ENCODE results near the gene AGPAT3.

The AGPAT3 gene

DNA sequence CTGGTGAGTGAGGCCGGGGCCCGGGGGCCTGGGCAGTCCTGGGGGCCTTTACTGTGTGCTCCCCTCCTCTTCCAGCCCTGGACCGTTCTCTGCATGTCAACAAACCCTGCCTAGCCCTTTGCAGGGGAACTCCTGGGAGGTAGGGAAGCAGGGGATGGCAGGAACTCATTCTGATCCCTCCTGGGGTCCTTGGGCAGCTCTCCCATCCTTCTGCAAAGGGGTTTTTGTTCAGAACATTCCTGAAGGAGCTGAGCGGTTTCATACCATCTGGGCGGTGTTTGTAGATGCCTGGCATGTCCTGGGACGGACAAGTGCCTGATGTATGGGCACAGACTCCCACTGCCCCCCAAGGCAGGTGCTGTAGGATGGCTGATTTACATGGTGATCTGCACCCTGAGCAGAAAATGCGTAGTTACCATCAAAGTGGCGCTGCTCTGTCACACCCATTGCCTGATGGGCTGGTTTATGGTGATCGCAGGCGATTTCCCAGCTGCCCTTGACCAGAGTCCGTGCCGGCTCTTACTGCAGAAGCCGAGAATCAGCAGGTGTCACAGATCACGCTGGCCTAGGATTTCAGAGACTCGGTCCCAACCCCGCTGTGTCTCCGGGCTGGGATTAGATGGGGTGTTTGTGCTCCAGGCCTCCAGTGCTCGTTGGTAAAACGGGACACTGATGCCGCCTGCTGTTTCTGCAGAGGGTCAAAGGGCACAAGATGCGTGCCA lies 75.5 kb downstream of the AGPAT3 start:
- Histone ChIP-seq H3K9ac (ENCODE audit: low read depth, low read length) (no peak overlapping the region), H3K4me1 (ENCODE audit: control insufficient read depth, insufficient read depth, low read length) (no peaks in the 10 kb centered on the region), H3K27me3 (ENCODE audit: control insufficient read depth, insufficient read depth, low read length) (no peaks in the 10 kb centered on the region), H3K36me3 (ENCODE audit: control insufficient read depth, insufficient read depth, low read length) (peaks cover 2% of the 10 kb centered on the region), H3K9me3 (ENCODE audit: control insufficient read depth, insufficient read depth, low read length) (no peaks in the 10 kb centered on the region), H3K4me3 (ENCODE audit: low read depth, low read length) (no peak overlapping the region)

DNA sequence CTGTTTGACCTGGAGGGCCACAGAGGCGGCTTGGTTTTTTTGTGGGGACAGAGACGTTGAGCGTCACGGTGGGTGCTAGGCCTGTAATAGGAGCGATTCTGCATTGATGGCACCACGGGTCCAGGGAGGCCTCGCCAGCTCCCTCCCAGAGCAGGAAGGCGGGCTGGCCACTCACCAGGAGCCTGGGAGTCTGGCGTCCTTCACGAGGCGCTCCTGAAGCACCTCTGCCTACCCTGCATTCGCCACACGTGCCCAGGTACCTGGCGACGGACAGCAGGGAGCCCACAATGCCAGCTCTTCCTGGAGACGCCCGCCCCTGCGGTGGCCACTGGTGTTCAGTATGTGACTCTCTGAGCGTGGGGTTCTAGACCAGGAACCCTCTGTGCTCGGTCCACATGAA lies 77.2 kb downstream of the AGPAT3 start:
- H3K36me3 ChIP-seq (ENCODE audit: control insufficient read depth, insufficient read depth, low read length): peaks cover 2% of the 10 kb centered on the region
- H3K4me1 ChIP-seq (ENCODE audit: control insufficient read depth, insufficient read depth, low read length): no peaks in the 10 kb centered on the region
- no peak overlapping the region for H3K4me3 ChIP-seq (ENCODE audit: low read depth, low read length)
- H3K9ac ChIP-seq (ENCODE audit: low read depth, low read length): no peak overlapping the region
- H3K9me3 ChIP-seq (ENCODE audit: control insufficient read depth, insufficient read depth, low read length): no peaks in the 10 kb centered on the region
- no peaks in the 10 kb centered on the region for H3K27me3 ChIP-seq (ENCODE audit: control insufficient read depth, insufficient read depth, low read length)

DNA sequence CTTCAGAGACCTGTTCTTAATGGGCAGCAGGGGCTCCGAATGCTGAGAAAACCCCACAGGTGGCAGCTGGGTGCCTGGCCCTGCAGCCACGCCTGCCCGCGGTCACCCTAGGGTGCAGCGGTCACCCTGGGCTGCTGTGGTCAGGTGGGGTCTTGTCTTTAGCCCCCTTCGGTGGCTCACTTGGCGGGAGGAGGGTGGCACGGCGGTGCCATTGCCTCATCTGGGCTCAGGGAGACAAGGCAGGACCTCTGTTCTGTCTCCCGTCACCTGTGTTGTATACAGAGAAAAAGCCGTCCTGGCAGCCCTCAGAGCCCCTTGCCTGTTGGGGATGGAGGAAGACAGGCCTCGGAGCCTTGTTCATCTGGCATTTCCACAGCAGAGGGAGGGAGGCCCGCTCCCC lies 77.6 kb downstream of the AGPAT3 start:
- no peaks in the 10 kb centered on the region for H3K9me3 ChIP-seq (ENCODE audit: control insufficient read depth, insufficient read depth, low read length)
- H3K4me1 ChIP-seq (ENCODE audit: control insufficient read depth, insufficient read depth, low read length): no peaks in the 10 kb centered on the region
- no peaks in the 10 kb centered on the region for H3K27me3 ChIP-seq (ENCODE audit: control insufficient read depth, insufficient read depth, low read length)
- peaks cover 2% of the 10 kb centered on the region for H3K36me3 ChIP-seq (ENCODE audit: control insufficient read depth, insufficient read depth, low read length)
- no peak overlapping the region for H3K4me3 ChIP-seq (ENCODE audit: low read depth, low read length)
- no peak overlapping the region for H3K9ac ChIP-seq (ENCODE audit: low read depth, low read length)

DNA sequence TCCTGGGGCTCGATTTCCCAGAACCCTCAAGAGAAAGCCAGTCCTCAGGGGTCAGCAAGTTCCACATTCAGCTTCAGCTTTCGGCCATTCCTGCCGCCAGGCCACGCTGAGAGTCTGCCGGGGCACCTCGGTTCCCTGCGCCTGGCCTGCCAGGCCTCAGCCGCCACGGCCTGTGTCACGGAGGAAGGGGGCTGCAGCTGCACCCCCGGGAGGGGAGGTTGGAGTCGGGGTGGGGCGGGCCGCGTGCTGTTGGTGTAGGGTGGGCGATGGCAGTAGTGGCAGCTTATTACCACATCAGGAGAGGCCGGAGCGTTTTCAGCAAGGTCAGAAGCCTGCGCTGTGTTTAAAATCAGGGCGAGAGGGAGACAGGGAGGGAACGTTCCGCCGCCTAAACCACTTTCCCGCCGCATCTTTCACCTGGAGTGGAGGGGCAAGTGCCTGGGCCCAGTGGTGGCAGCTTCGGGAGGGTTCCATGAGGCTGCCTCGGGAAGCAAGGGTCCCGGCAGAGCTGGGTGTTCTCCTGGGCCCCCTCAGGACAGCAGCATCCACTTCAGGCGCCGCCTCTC lies 78.6 kb downstream of the AGPAT3 start:
- H3K27me3 ChIP-seq (ENCODE audit: control insufficient read depth, insufficient read depth, low read length): no peaks in the 10 kb centered on the region
- no peaks in the 10 kb centered on the region for H3K4me1 ChIP-seq (ENCODE audit: control insufficient read depth, insufficient read depth, low read length)
- H3K9me3 ChIP-seq (ENCODE audit: control insufficient read depth, insufficient read depth, low read length): no peaks in the 10 kb centered on the region
- peaks cover 2% of the 10 kb centered on the region for H3K36me3 ChIP-seq (ENCODE audit: control insufficient read depth, insufficient read depth, low read length)
- H3K9ac ChIP-seq (ENCODE audit: low read depth, low read length): no peak overlapping the region
- H3K4me3 ChIP-seq (ENCODE audit: low read depth, low read length): no peak overlapping the region

DNA sequence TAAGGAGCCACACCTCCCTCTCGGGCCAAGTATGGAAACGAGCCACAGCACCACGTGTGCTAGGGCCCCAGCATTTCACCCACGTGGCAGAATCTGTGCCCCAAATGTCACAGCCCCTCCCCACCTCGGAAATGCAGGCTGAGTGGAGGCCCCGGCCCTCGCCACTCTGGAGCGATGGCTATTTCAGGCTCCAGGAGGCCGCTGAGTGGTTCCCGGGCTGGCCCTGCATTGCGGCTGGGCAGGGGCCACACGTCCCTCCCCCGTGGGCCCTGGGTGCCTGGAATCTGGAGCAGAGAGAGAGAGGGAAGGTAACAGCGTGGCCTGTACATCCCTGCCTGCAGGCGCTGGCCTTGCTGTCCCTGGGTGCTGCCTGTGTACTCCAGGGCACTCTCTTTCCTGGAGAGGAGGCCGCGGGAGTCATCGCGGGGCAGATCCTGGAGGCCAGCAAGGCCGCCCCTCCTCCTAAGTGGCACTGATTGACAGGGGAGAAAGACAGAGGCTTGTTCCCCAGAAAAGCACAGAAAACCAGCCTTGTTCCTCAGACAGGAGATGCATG lies 79.1 kb downstream of the AGPAT3 start:
- H3K27me3 ChIP-seq (ENCODE audit: control insufficient read depth, insufficient read depth, low read length): no peaks in the 10 kb centered on the region
- H3K9me3 ChIP-seq (ENCODE audit: control insufficient read depth, insufficient read depth, low read length): no peaks in the 10 kb centered on the region
- no peaks in the 10 kb centered on the region for H3K4me1 ChIP-seq (ENCODE audit: control insufficient read depth, insufficient read depth, low read length)
- H3K9ac ChIP-seq (ENCODE audit: low read depth, low read length): no peak overlapping the region
- no peak overlapping the region for H3K4me3 ChIP-seq (ENCODE audit: low read depth, low read length)
- peaks cover 2% of the 10 kb centered on the region for H3K36me3 ChIP-seq (ENCODE audit: control insufficient read depth, insufficient read depth, low read length)

DNA sequence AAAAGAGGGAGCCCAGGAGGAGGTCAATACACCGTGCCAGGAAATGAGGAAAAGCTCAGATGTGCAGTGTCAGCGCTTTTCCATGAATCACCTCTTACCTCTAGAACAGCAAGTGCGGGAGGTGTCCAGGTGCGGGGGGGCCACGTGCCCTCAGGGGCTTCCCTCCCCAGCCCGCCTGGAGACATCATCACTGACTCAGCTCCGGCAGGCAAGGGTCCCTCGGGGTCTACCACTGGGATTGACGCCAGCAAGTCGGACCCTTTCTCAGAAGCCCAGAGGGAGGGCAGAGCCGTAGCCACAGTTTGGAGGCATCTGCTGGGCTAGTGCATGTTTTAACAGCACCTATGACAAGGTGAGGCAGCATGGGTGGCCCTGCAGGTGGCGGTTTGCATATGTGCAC lies 79.7 kb downstream of the AGPAT3 start:
- no peaks in the 10 kb centered on the region for H3K9me3 ChIP-seq (ENCODE audit: control insufficient read depth, insufficient read depth, low read length)
- no peak overlapping the region for H3K9ac ChIP-seq (ENCODE audit: low read depth, low read length)
- H3K4me3 ChIP-seq (ENCODE audit: low read depth, low read length): no peak overlapping the region
- no peaks in the 10 kb centered on the region for H3K27me3 ChIP-seq (ENCODE audit: control insufficient read depth, insufficient read depth, low read length)
- H3K36me3 ChIP-seq (ENCODE audit: control insufficient read depth, insufficient read depth, low read length): no peaks in the 10 kb centered on the region
- H3K4me1 ChIP-seq (ENCODE audit: control insufficient read depth, insufficient read depth, low read length): no peaks in the 10 kb centered on the region

DNA sequence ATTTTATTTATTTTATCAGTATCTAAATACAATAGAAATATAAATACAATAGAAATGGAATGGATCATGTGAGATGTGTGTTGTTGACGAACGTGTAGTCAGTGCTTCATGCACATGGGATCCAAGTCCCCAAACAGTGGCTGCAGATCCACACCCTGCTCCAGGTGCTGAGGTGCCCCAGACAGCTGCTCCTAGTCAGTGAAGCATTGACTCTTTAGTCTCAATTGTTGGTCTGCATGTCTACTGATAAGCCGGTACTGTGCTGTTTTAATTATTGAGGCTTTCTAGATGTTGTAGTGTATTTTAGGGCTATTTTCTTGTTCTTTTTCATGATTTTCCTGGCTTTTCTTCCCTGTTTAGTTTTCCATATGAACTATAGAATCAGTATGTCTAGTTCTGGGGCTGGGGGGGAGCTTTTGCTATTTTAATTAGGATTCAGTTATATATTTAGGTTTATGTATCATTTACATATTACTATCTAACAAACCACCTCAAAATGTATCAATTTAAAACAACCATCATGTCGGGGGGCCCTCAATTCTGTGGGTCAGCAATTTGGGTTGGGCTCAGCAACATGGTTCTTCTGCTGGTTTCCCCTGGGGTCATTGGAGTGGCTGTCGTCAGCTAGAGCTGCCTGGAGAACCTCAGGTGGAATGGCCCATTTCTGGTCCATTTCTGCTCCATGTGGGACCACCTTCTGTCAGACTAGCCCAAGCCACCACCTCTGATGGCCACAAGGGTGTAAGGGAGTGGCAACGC lies 83.9 kb downstream of the AGPAT3 start:
- H3K4me1 ChIP-seq (ENCODE audit: control insufficient read depth, insufficient read depth, low read length): no peaks in the 10 kb centered on the region
- no peaks in the 10 kb centered on the region for H3K27me3 ChIP-seq (ENCODE audit: control insufficient read depth, insufficient read depth, low read length)
- no peak overlapping the region for H3K4me3 ChIP-seq (ENCODE audit: low read depth, low read length)

DNA sequence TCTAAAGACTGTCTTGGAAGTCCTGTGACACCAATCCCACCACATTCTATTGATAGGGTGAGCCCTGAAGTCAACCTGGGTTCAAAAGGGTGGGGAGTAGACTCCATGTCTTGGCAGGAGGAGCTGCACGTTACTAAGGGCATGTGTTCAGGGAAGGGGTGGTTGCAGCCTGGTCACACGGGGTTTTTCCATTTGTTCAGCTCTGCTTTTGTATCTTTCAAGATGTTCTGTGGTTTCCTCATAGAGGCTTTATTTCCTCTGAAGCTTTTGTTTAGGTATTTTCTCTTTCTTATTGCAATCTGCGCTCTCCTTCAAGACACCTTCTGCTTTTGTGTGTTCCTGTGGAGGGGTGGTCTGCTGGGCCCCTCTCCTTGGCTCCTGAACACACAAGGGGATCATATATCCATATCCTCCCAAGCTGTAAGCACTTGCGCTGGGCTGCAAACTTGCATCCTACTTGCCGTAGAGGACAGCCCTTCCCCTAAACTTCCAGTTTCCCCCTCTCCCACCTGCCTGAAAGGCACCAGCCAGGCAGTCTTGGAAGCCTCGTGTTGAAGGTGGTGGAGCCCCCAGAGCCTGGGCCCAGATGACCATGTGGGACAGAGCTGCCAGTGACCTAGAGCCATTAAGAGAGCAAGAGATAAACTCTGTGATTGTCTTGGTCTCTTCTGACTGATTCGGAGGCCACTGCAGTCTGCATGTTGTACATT lies 84.6 kb downstream of the AGPAT3 start:
- Histone ChIP-seq H3K9me3 (ENCODE audit: control insufficient read depth, insufficient read depth, low read length) (no peaks in the 10 kb centered on the region), H3K4me3 (ENCODE audit: low read depth, low read length) (no peak overlapping the region), H3K27me3 (ENCODE audit: control insufficient read depth, insufficient read depth, low read length) (no peaks in the 10 kb centered on the region), H3K36me3 (ENCODE audit: control insufficient read depth, insufficient read depth, low read length) (no peaks in the 10 kb centered on the region), H3K4me1 (ENCODE audit: control insufficient read depth, insufficient read depth, low read length) (no peaks in the 10 kb centered on the region), H3K9ac (ENCODE audit: low read depth, low read length) (no peak overlapping the region)

More for the DNA sequence above, 83.9 kb downstream of the AGPAT3 start:
- no peak overlapping the region for H3K9ac ChIP-seq (ENCODE audit: low read depth, low read length)
- no peaks in the 10 kb centered on the region for H3K36me3 ChIP-seq (ENCODE audit: control insufficient read depth, insufficient read depth, low read length)
- no peaks in the 10 kb centered on the region for H3K9me3 ChIP-seq (ENCODE audit: control insufficient read depth, insufficient read depth, low read length)

DNA sequence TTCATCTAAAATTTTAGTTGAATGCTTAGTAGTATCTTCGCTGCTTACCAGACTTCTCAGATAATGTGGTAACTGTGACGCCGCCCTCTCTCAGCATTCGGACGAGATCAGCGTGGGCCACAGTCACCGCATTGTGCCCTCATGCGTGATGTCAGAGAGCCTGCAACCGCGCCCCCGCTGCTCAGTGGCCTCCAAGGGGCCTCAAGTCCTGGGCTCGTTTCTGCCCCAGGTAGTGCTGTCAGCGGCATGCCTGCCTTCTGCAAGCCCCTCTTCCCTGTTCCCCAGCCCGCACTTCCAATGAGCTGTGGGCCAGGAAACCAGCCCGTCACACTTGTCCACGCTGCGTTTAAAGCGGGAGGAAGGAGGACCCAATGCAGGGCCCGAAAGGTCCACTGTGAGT lies 85.5 kb downstream of the AGPAT3 start:
- Histone ChIP-seq H3K9me3 (ENCODE audit: control insufficient read depth, insufficient read depth, low read length) (no peaks in the 10 kb centered on the region), H3K9ac (ENCODE audit: low read depth, low read length) (no peak overlapping the region), H3K36me3 (ENCODE audit: control insufficient read depth, insufficient read depth, low read length) (no peaks in the 10 kb centered on the region), H3K4me1 (ENCODE audit: control insufficient read depth, insufficient read depth, low read length) (no peaks in the 10 kb centered on the region), H3K4me3 (ENCODE audit: low read depth, low read length) (no peak overlapping the region), H3K27me3 (ENCODE audit: control insufficient read depth, insufficient read depth, low read length) (no peaks in the 10 kb centered on the region)

DNA sequence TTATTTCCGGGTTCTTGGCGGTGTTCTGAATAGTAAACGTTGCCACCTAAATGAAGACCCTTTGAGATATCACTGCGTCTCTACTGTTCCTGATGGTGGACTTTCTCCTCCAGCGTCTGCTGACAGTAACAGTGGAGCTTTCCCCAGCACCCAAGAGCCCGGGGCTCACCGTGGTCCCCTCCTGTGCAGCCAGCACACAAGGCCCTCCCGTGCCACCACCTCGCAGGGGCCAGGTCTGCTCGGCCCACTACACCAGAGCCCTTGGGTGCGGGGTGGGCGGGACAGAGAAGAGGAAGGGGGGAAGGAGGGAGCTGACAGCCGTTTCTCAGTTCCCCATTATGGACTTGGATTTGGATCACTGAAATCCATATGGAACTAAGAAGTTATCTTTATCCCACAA lies 85.9 kb downstream of the AGPAT3 start:
- H3K27me3 ChIP-seq (ENCODE audit: control insufficient read depth, insufficient read depth, low read length): no peaks in the 10 kb centered on the region
- no peaks in the 10 kb centered on the region for H3K36me3 ChIP-seq (ENCODE audit: control insufficient read depth, insufficient read depth, low read length)
- H3K4me3 ChIP-seq (ENCODE audit: low read depth, low read length): no peak overlapping the region
- H3K4me1 ChIP-seq (ENCODE audit: control insufficient read depth, insufficient read depth, low read length): no peaks in the 10 kb centered on the region
- H3K9ac ChIP-seq (ENCODE audit: low read depth, low read length): no peak overlapping the region
- no peaks in the 10 kb centered on the region for H3K9me3 ChIP-seq (ENCODE audit: control insufficient read depth, insufficient read depth, low read length)

DNA sequence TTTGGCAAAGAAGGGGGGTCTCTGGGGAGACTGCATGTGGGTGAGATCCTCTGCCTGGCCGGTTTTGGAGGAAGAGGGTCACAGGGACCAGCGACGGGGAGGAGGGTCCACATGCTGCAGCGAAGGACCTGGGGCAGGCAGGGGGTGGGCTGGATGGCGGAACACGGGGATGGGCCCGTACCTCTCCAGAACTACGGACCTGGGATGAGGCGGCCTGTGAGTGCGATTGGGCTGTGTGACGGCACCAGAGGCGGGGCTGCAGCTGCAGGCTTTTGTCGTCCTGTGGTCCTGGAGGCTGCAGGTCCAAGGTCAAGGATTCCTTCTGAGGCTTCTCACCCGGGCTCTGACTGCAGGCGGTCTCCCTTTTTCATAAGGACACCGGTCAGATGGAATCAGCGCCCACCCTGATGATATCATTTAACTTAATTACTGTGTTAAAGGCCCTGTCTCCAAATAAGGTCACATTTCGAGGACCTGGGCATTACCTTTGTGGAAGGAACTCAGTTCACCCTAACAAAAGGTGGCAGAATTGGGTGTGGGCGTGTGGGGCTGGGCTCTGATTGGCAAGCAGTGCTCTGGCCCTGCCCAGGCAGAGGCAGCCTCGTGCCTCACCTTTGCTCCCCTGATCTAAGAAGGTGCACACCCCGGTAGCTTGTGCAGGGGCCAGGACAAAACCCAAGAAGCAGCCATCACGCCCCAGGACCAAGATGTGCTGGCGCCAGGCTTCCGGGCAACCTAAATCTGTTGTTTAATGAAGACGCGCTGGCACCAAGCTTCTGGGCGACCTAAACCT lies 87.1 kb downstream of the AGPAT3 start:
- Histone ChIP-seq H3K27me3 (ENCODE audit: control insufficient read depth, insufficient read depth, low read length) (no peaks in the 10 kb centered on the region), H3K36me3 (ENCODE audit: control insufficient read depth, insufficient read depth, low read length) (no peaks in the 10 kb centered on the region), H3K9ac (ENCODE audit: low read depth, low read length) (no peak overlapping the region)

More for the DNA sequence above, 87.1 kb downstream of the AGPAT3 start:
- Histone ChIP-seq H3K4me1 (ENCODE audit: control insufficient read depth, insufficient read depth, low read length) (no peaks in the 10 kb centered on the region), H3K9me3 (ENCODE audit: control insufficient read depth, insufficient read depth, low read length) (no peaks in the 10 kb centered on the region), H3K4me3 (ENCODE audit: low read depth, low read length) (no peak overlapping the region)

All from iPS-15b (cell line).